ENCODE results near the gene TPST2.

DNA sequence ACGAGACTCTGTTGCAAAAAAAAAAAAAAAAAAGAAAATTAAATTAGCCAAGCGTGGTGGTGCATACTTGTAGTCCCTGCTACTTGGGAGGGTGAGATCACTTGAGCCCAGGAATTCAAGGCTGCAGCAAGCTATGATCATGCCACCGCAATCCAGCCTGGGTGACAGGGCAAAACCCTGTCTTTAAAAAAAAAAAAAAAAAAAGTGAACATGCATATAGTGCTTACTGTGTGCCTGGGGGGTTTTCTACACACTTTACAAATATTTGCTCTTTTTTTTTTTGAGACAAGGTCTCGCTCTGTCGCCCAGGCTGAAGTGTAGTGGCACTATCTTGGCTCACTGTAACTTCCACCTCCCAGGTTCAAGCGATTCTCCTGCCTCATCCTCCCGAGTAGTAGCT lies 12.9 kb downstream of the TPST2 start:
- TF ChIP-seq, protein P1, sequence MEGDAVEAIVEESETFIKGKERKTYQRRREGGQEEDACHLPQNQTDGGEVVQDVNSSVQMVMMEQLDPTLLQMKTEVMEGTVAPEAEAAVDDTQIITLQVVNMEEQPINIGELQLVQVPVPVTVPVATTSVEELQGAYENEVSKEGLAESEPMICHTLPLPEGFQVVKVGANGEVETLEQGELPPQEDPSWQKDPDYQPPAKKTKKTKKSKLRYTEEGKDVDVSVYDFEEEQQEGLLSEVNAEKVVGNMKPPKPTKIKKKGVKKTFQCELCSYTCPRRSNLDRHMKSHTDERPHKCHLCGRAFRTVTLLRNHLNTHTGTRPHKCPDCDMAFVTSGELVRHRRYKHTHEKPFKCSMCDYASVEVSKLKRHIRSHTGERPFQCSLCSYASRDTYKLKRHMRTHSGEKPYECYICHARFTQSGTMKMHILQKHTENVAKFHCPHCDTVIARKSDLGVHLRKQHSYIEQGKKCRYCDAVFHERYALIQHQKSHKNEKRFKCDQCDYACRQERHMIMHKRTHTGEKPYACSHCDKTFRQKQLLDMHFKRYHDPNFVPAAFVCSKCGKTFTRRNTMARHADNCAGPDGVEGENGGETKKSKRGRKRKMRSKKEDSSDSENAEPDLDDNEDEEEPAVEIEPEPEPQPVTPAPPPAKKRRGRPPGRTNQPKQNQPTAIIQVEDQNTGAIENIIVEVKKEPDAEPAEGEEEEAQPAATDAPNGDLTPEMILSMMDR (IDR thresholded peaks at IDR 0.05), result no peak
- TF ChIP-seq POLR2A (IDR thresholded peaks at IDR 0.05), result no peak
